Liver (tissue), 9 donors: ENCODE results near the gene ACTR8. TPM values are rescaled to one million over a fixed set of nuclear protein-coding genes. Genes with fewer than 3 reads are reported as not detected.

Experiments used
- DNase-seq: peaks from one replicate; pipeline ENCODE4 v3.0.0-alpha.2; 2017; ENCODE audit warnings: low spot score
- H3K27ac ChIP-seq, 2 donors: one replicate each; pipeline ENCODE4 v1.7.0; 2013; ENCODE audit warnings: inconsistent platforms in 2 of 2, low read length in 2 of 2, control low read depth in 1 of 2, low read depth in 1 of 2, mild to moderate bottlenecking in 1 of 2
- H3K27me3 ChIP-seq, 4 donors: one replicate each; pipeline versions ENCODE4 v1.6.1 to v1.7.0; 2013; ENCODE audit warnings: low read length in 3 of 4, inconsistent platforms in 1 of 4, mild to moderate bottlenecking in 1 of 4, moderate library complexity in 1 of 4; ENCODE audit not compliant: control insufficient read depth in 4 of 4, insufficient read depth in 4 of 4
- H3K36me3 ChIP-seq, 4 donors: one replicate each; pipeline versions ENCODE4 v1.6.1 to v1.7.0; 2013; ENCODE audit warnings: low read length in 3 of 4, mild to moderate bottlenecking in 3 of 4, low read depth in 1 of 4, moderate library complexity in 1 of 4; ENCODE audit not compliant: control insufficient read depth in 4 of 4, insufficient read depth in 3 of 4
- H3K4me1 ChIP-seq, 4 donors: one replicate each; pipeline versions ENCODE4 v1.6.1 to v1.7.0; 2013; ENCODE audit warnings: low read length in 3 of 4, mild to moderate bottlenecking in 3 of 4, moderate library complexity in 1 of 4; ENCODE audit not compliant: control insufficient read depth in 4 of 4, insufficient read depth in 4 of 4
- H3K4me3 ChIP-seq, 3 donors: one replicate each; pipeline versions ENCODE4 v1.6.1 to v1.7.0; 2013; ENCODE audit warnings: low read length in 3 of 3, control low read depth in 1 of 3, low read depth in 1 of 3, mild to moderate bottlenecking in 1 of 3
- H3K9ac ChIP-seq, 2 donors: one replicate each; pipeline ENCODE4 v1.7.0; 2013; ENCODE audit warnings: low read length in 2 of 2, mild to moderate bottlenecking in 2 of 2, moderate library complexity in 2 of 2, control low read depth in 1 of 2, low read depth in 1 of 2
- H3K9me3 ChIP-seq, 4 donors: one replicate each; pipeline versions ENCODE4 v1.6.1 to v1.7.0; 2013; ENCODE audit warnings: low read length in 3 of 4; ENCODE audit not compliant: control insufficient read depth in 4 of 4
- ATF3 ChIP-seq: IDR thresholded peaks from 2 replicates; pipeline ENCODE4 v1.6.1; 2016; ENCODE audit warnings: antibody characterized with exemption
- CTCF ChIP-seq: fragments of 150-350 bp; IDR thresholded peaks from 2 replicates; pipeline ENCODE4 v1.5.1; 2017; ENCODE audit warnings: improper control_type of control experiment, low read depth, low read length; ENCODE audit not compliant: missing input control
- EGR1 ChIP-seq, 2 donors: IDR thresholded peaks; 2 replicates each; pipeline ENCODE4 v1.6.1; 2016 to 2018; ENCODE audit warnings: antibody characterized with exemption in 2 of 2, low read depth in 2 of 2
- FOXA2 ChIP-seq: IDR thresholded peaks from 2 replicates; pipeline ENCODE4 v1.6.1; 2016; ENCODE audit warnings: antibody characterized with exemption
- GABPA ChIP-seq, 2 donors: IDR thresholded peaks in 1 of 2; conservative IDR thresholded peaks in 1 of 2; 2 replicates each; pipeline ENCODE4 v1.6.1; 2016; ENCODE audit warnings: antibody characterized with exemption in 2 of 2, mild to moderate bottlenecking in 1 of 2, moderate library complexity in 1 of 2
- HNF4A ChIP-seq, 2 donors: conservative IDR thresholded peaks; 2 replicates each; pipeline ENCODE4 v1.6.1; 2016; ENCODE audit warnings: antibody characterized with exemption in 2 of 2, mild to moderate bottlenecking in 2 of 2
- NR2F2 ChIP-seq: IDR thresholded peaks from 2 replicates; pipeline ENCODE4 v1.6.1; 2016; ENCODE audit warnings: antibody characterized with exemption
- RAD21 ChIP-seq, 2 donors: IDR thresholded peaks; 2 replicates each; pipeline ENCODE4 v1.6.1; 2016; ENCODE audit warnings: antibody characterized with exemption in 2 of 2, mild to moderate bottlenecking in 2 of 2
- TAF1 ChIP-seq: conservative IDR thresholded peaks from 2 replicates; pipeline ENCODE4 v1.6.1; 2016; ENCODE audit warnings: antibody characterized with exemption, mild to moderate bottlenecking
- YY1 ChIP-seq: IDR thresholded peaks from 2 replicates; pipeline ENCODE4 v1.6.1; 2016; ENCODE audit warnings: antibody characterized with exemption, mild to moderate bottlenecking
- WGBS: extraction: QIAGEN DNeasy Blood & Tissue Kit; methylation state at CpG from one replicate; pipeline ENCODE4 v1.1.7; 2013; 5-methylcytosine and 5-hydroxymethylcytosine counted together
- polyA plus RNA-seq, 2 donors: library from polyadenylated mRNA; stranded (reverse) in 1 of 2; unstranded in 1 of 2; fragments of 200-250 nt in 1 of 2; fragments of >200 nt in 1 of 2; fragmentation: Nextera tagmentation in 1 of 2; extraction: Ambion mirVana in 1 of 2; gene quantifications; one replicate each; pipeline versions ENCODE4 v1.2.1 to v1.2.3, GENCODE V29; 2013 to 2015
- total RNA-seq, 2 donors: library from RNA; depleted of rRNA; stranded (reverse); fragments of >200 nt; gene quantifications; one replicate each; pipeline ENCODE4 v1.2.3, GENCODE V29; 2014
- TF ChIP-seq, protein P1 (sequence below): IDR thresholded peaks from 2 replicates; pipeline ENCODE4 v1.6.1; 2016; ENCODE audit warnings: antibody characterized with exemption
- TF ChIP-seq, protein P2 (sequence below): IDR thresholded peaks from 2 replicates; pipeline ENCODE4 v1.6.1; 2016; ENCODE audit warnings: antibody characterized with exemption, mild to moderate bottlenecking
- donor health status: healthy.
- donor health status: healthy.
- donor health status: healthy.
- donor health status: healthy.
- donor health status: healthy.

ACTR8 gene
- total and polyA plus RNA-seq, 4 donors, result 3.2 to 16.7 (median 7.7) TPM

DNA sequence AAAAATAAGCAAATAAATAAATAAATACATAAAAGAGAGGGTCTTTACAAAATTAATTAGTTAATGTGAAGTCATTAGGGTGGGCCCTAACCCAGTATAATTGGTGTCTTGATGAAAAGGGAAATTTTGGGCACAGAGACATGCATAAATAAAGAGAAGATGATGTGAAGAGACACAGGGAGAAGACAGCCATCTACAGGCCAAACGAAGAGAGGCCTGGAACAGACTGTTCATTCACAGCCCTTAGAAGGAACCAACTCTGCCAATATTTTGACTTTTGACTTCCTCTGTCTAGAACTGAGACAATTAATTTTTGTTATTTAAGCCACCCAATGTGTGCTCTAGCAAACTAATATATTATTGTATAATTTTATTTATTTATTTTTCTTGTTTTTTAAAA lies 39.3 kb upstream of the ACTR8 start:
- H3K4me3 ChIP-seq, result no peak overlapping the region
- 39% methylated on average over 1 of the region's 1 CpG for WGBS
- H3K27me3 ChIP-seq, result peaks cover 0 to 2% (median 0%) of the 10 kb centered on the region in 4 donors
- TF ChIP-seq GABPA (IDR thresholded peaks at IDR 0.05 in 1 of 2, conservative IDR thresholded peaks at IDR 0.05 in 1 of 2) (no peak), HNF4A (conservative IDR thresholded peaks at IDR 0.05) (peak in 1 of 2 donors; percentile 18), TAF1 (no peak), RAD21 (IDR thresholded peaks at IDR 0.05) (peak; percentile 70 to 71), ATF3 (no peak), FOXA2 (no peak), CTCF (peak; percentile 33), NR2F2 (no peak), YY1 (no peak)
- TF ChIP-seq, protein P1, sequence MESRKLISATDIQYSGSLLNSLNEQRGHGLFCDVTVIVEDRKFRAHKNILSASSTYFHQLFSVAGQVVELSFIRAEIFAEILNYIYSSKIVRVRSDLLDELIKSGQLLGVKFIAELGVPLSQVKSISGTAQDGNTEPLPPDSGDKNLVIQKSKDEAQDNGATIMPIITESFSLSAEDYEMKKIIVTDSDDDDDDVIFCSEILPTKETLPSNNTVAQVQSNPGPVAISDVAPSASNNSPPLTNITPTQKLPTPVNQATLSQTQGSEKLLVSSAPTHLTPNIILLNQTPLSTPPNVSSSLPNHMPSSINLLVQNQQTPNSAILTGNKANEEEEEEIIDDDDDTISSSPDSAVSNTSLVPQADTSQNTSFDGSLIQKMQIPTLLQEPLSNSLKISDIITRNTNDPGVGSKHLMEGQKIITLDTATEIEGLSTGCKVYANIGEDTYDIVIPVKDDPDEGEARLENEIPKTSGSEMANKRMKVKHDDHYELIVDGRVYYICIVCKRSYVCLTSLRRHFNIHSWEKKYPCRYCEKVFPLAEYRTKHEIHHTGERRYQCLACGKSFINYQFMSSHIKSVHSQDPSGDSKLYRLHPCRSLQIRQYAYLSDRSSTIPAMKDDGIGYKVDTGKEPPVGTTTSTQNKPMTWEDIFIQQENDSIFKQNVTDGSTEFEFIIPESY, result no peak
- TF ChIP-seq, protein P2, sequence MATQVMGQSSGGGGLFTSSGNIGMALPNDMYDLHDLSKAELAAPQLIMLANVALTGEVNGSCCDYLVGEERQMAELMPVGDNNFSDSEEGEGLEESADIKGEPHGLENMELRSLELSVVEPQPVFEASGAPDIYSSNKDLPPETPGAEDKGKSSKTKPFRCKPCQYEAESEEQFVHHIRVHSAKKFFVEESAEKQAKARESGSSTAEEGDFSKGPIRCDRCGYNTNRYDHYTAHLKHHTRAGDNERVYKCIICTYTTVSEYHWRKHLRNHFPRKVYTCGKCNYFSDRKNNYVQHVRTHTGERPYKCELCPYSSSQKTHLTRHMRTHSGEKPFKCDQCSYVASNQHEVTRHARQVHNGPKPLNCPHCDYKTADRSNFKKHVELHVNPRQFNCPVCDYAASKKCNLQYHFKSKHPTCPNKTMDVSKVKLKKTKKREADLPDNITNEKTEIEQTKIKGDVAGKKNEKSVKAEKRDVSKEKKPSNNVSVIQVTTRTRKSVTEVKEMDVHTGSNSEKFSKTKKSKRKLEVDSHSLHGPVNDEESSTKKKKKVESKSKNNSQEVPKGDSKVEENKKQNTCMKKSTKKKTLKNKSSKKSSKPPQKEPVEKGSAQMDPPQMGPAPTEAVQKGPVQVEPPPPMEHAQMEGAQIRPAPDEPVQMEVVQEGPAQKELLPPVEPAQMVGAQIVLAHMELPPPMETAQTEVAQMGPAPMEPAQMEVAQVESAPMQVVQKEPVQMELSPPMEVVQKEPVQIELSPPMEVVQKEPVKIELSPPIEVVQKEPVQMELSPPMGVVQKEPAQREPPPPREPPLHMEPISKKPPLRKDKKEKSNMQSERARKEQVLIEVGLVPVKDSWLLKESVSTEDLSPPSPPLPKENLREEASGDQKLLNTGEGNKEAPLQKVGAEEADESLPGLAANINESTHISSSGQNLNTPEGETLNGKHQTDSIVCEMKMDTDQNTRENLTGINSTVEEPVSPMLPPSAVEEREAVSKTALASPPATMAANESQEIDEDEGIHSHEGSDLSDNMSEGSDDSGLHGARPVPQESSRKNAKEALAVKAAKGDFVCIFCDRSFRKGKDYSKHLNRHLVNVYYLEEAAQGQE, result no peak
- H3K4me1 ChIP-seq, result no peaks in the 10 kb centered on the region
- H3K9ac ChIP-seq, result no peak overlapping the region
- H3K27ac ChIP-seq, result no peak overlapping the region
- H3K36me3 ChIP-seq, result no peaks in the 10 kb centered on the region
- DNase-seq, result no peak
- no peaks in the 10 kb centered on the region for H3K9me3 ChIP-seq

- Histone ChIP-seq H3K36me3 (no peaks in the 10 kb centered on the region), H3K4me3 (no peak overlapping the region), H3K27ac (no peak overlapping the region), H3K9ac (no peak overlapping the region), H3K4me1 (no peaks in the 10 kb centered on the region), H3K9me3 (no peaks in the 10 kb centered on the region), H3K27me3 (peaks cover 0 to 2% (median 0%) of the 10 kb centered on the region in 4 donors)
- DNase-seq, result no peak
- WGBS, result 91% methylated on average over 2 of the region's 2 CpGs
- no peak for TF ChIP-seq EGR1 (IDR thresholded peaks at IDR 0.05; ENCODE audit: low read depth in 2 of 2)
Measured at GRCh38 chr3:53919741-53920140, 37.8 kb upstream of the ACTR8 start.
